Spinal cord (tissue), 10 donors: ENCODE data around the gene SGMS2. TPM values are rescaled to one million over a fixed set of nuclear protein-coding genes. Genes with fewer than 3 reads are reported as not detected.

Experiments
- DNase-seq, 6 donors: peaks; one replicate each; pipeline versions ENCODE4 v3.0.0 to v3.0.0-alpha.2; 2013 to 2015; ENCODE audit warnings: low spot score in 6 of 6, low read depth in 4 of 6
- H3K27ac ChIP-seq: one replicate; pipeline ENCODE4 v1.5.1; 2013; ENCODE audit warnings: low read depth, low read length, control low read depth
- H3K27me3 ChIP-seq: one replicate; pipeline ENCODE4 v1.6.1; 2013; ENCODE audit warnings: low read length; ENCODE audit not compliant: control insufficient read depth, insufficient read depth
- H3K36me3 ChIP-seq: one replicate; pipeline ENCODE4 v1.6.1; 2013; ENCODE audit warnings: low read length; ENCODE audit not compliant: control insufficient read depth, insufficient read depth
- H3K4me1 ChIP-seq: one replicate; pipeline ENCODE4 v1.6.1; 2013; ENCODE audit warnings: low read length; ENCODE audit not compliant: control insufficient read depth, insufficient read depth
- H3K4me3 ChIP-seq: one replicate; pipeline ENCODE4 v1.5.1; 2013; ENCODE audit warnings: low read depth, low read length, control low read depth
- H3K9me3 ChIP-seq: one replicate; pipeline ENCODE4 v1.6.1; 2013; ENCODE audit warnings: low read length; ENCODE audit not compliant: control insufficient read depth, insufficient read depth
- WGBS: methylation state at CpG from one replicate; pipeline ENCODE4 v1.1.5; 2013; ENCODE audit warnings: missing lambda C conversion rate; ENCODE audit not compliant: insufficient coverage; 5-methylcytosine and 5-hydroxymethylcytosine counted together
- polyA plus RNA-seq, 2 donors: library from polyadenylated mRNA; unstranded; fragments of 120-200 nt; gene quantifications; one replicate each; pipeline ENCODE4 v1.2.1, GENCODE V29; 2013; ENCODE audit not compliant: insufficient read length in 2 of 2
- total RNA-seq, 2 donors: library from RNA; depleted of rRNA in 1 of 2; stranded (reverse); fragments of 120-200 nt in 1 of 2; fragments of >200 nt in 1 of 2; gene quantifications; one replicate each; pipeline versions ENCODE4 v1.2.3 to v1.2.4, GENCODE V29; 2013 to 2014
- donor health status: healthy.

The SGMS2 gene
- total and polyA plus RNA-seq, 4 donors = 2.0 to 16.9 (median 9.1) TPM

DNA sequence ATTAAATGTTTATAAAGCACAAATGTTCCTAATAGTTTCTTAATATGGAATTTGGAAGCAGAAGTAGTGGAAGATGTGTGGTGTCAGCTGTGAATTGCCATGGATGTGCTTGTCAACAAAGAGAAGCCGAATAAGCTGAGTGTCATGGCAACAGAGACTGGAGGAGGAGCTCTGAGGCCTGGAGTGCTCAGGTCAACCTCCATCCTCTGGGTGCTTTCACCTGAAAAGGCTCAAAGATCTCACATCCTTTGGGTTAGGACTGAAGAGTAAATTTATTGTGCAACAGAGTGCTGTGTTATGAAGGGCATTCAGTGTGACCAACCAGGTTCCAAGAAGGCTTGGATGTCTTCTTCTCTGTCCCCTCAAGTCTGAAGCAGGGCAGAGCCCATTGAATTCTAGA, 18.7 kb downstream of the SGMS2 start:
- Histone ChIP-seq H3K27me3 (no peaks in the 10 kb centered on the region), H3K4me1 (no peaks in the 10 kb centered on the region), H3K36me3 (no peaks in the 10 kb centered on the region), H3K27ac (no peak overlapping the region), H3K4me3 (no peak overlapping the region), H3K9me3 (no peaks in the 10 kb centered on the region)
- no peak for DNase-seq
- WGBS = 69% methylated on average over 1 of the region's 1 CpG

DNA sequence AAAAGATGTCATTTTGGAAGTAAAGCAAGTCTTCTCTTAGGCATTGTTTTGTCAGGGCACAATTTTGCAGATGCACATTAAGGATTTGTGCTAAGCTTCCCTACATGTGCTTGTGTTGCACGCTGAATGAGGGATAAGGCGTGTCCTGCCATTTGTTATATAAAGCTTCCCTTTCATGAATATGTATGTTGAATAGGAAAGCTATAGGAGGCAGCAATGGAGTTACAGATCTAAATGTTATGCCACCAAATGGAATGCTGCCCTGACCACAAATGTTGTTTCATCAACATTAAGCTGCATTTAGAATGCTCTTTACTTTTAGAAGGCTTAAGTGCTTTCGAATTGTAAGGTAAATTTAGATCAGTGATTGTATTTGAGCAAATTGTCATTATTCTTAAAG, 20.9 kb downstream of the SGMS2 start:
- Histone ChIP-seq H3K4me1 (no peaks in the 10 kb centered on the region), H3K4me3 (no peak overlapping the region), H3K27me3 (no peaks in the 10 kb centered on the region), H3K9me3 (no peaks in the 10 kb centered on the region), H3K27ac (no peak overlapping the region), H3K36me3 (no peaks in the 10 kb centered on the region)
- no CpG with 5 or more reads among the region's 3 CpGs for WGBS
- no peak for DNase-seq

DNA sequence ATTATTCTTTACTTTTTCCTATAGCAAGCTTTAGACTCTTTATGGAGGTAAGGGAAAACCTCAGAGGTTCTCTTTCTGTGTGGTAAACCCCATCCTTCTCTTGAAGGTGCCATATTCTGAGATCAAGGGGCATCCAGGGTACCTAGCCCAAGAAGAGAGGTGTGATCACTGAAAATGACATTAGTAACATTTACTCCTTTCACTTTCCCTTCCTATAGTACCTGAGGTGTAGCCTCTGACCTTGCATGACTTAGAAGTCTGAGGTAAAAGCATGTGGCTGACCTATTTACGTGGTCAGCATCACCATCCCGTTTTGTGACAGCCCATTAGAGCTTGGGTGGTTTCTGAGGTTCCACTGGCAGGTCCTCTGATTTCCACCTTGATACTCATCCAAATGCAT, 25.7 kb downstream of the SGMS2 start:
- Histone ChIP-seq H3K4me1 (no peaks in the 10 kb centered on the region), H3K27me3 (no peaks in the 10 kb centered on the region), H3K27ac (no peak overlapping the region), H3K36me3 (no peaks in the 10 kb centered on the region), H3K4me3 (no peak overlapping the region), H3K9me3 (no peaks in the 10 kb centered on the region)
- no peak for DNase-seq
- 85% methylated on average over 2 of the region's 2 CpGs for WGBS

DNA sequence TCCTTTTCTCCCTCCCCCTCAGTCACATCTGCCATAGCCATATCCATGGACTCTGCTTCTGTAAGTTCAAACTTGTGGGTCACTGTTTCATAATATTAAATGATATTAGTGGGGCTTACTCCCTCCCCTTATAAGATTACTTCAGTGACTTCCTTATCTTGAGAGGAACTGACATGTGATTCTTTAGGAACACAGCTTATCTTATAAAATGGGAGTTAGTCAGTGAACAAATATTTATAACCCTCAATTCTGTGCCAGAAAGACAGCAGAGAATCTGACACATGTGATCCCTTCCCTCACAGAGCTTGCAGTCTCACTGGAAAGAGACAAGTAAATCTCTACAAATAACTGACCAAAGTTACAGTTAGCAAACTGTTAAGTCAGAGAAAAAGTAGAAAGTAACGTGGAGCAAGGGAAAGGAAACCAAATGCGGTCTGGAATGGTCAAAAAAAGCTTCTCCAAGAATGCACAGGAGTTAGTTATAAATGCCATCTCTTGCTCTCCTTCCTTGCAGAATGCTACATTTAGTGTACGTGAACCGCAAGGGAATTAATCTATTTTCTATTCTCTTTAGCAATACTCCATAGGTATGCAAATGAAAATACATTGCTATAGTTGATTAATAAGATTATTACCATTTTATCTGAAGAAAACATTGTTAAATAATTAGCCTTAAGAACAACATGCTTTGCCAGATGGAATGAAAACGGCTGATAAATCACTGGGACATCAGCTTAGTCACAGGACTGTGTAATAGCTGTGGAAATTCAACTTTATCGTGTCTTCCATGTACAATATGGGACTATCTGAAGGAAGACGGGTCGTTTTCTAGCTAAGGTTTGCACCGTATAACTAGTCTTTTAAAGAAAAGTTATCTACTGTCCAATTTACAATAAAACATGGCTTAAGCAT, 29.0 kb downstream of the SGMS2 start:
- H3K27me3 ChIP-seq = no peaks in the 10 kb centered on the region
- H3K4me3 ChIP-seq = no peak overlapping the region
- no peaks in the 10 kb centered on the region for H3K36me3 ChIP-seq
- WGBS = no CpG with 5 or more reads among the region's 9 CpGs
- DNase-seq = no peak
- no peak overlapping the region for H3K27ac ChIP-seq
- H3K4me1 ChIP-seq = no peaks in the 10 kb centered on the region
- no peaks in the 10 kb centered on the region for H3K9me3 ChIP-seq

DNA sequence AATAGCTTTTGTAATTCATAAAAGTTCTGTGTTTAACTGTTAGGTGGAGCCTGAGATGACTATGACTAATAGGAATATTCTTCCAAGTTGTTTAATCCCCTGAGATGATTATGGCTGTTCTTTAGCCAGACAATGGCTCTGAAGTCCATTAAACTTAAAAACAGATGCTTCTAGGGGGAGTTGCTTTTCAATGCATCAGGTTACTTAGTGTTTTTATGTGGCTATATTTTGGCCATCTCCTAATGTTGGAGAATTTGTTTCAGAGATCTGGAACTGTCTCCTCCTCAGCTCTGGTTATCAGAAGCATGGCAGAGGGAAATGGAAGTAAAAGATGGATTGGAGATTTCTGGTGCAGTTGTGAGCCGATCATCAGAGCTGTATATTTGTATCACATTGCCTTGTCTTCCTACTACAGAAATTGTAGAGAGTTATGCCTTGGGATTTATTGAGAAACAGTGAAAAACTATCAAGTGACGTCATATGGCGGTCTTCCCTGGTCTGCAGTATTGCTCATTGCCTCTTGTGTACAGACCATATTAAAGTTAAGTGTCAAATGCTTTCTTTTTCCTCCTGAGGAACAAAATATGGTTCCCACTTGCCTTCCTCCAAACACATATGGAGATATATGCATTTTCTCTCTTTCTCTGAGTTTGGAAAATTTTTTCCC, 29.8 kb downstream of the SGMS2 start:
- no peaks in the 10 kb centered on the region for H3K4me1 ChIP-seq
- H3K9me3 ChIP-seq = no peaks in the 10 kb centered on the region
- H3K27ac ChIP-seq = no peak overlapping the region
- H3K27me3 ChIP-seq = no peaks in the 10 kb centered on the region
- H3K4me3 ChIP-seq = no peak overlapping the region
- H3K36me3 ChIP-seq = no peaks in the 10 kb centered on the region
- no CpG with 5 or more reads among the region's 3 CpGs for WGBS
- no peak for DNase-seq

DNA sequence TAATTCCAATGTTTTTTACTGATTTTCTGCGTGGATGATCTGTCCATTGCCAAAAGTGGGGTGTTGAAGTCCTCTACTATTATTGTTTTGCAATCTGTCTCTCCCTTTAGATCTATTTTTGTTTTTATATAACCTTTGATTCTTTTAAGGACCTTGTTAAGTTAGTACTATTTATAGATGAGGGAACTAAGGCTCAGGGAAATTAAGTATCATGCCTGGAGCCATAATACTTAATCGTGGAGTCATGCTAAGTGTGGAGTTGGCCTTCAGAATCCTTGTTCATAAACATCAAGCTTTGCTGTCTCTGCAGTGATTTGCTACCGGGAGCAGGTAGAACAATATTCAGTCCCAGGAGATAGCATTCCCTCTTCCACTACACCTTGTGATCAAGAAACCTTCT, 31.0 kb downstream of the SGMS2 start:
- no peak for DNase-seq
- WGBS = no CpG with 5 or more reads among the region's 3 CpGs
- no peaks in the 10 kb centered on the region for H3K27me3 ChIP-seq

DNA sequence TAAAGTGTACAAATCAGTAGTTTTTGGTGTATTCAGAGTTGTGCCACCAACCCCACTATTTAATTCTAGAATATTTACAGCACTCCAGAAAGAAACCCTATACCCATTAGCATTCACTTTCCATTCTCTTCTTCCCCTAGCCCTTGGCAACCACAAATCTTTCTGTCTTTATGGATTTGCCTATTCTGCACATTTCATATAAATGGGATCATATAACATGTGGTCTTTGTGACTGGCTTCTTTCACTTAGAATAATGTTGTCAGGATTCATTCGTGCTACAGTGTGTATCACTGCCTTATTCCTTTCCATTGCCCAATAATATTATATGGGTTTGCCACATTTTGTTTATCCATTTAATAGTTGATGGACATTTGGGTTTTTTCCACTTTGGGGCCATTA, 32.2 kb downstream of the SGMS2 start:
- H3K27me3 ChIP-seq = no peaks in the 10 kb centered on the region
- H3K27ac ChIP-seq = no peak overlapping the region
- no peaks in the 10 kb centered on the region for H3K4me1 ChIP-seq
- DNase-seq = no peak
- WGBS = no CpG with 5 or more reads among the region's 1 CpG
- no peaks in the 10 kb centered on the region for H3K9me3 ChIP-seq
- no peaks in the 10 kb centered on the region for H3K36me3 ChIP-seq
- H3K4me3 ChIP-seq = no peak overlapping the region

More for the DNA sequence above, 31.0 kb downstream of the SGMS2 start:
- Histone ChIP-seq H3K4me3 (no peak overlapping the region), H3K4me1 (no peaks in the 10 kb centered on the region), H3K27ac (no peak overlapping the region), H3K36me3 (no peaks in the 10 kb centered on the region), H3K9me3 (no peaks in the 10 kb centered on the region)

DNA sequence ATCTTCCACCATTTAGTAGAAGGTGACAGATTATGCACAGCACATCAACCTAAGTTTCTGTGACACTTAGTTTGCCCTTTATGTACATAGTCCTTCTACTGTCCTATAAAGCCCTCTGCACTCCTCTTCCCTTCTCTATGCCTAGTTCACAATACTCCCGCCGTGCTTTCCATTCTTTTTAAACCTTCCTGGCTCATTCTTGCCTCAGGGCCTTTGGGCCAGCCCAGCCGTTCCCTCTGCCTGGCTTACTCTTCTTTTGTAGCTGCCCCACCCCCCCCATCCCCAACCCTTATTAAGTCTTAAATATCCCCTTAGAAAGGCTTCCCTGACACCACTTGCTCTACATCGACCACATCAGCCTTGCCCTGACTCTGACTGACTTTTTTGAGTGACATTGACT, 33.0 kb downstream of the SGMS2 start:
- Histone ChIP-seq H3K36me3 (no peaks in the 10 kb centered on the region), H3K27ac (no peak overlapping the region), H3K4me1 (no peaks in the 10 kb centered on the region), H3K4me3 (no peak overlapping the region), H3K27me3 (no peaks in the 10 kb centered on the region), H3K9me3 (no peaks in the 10 kb centered on the region)
- DNase-seq = no peak
- 67% methylated on average over 2 of the region's 4 CpGs for WGBS

DNA sequence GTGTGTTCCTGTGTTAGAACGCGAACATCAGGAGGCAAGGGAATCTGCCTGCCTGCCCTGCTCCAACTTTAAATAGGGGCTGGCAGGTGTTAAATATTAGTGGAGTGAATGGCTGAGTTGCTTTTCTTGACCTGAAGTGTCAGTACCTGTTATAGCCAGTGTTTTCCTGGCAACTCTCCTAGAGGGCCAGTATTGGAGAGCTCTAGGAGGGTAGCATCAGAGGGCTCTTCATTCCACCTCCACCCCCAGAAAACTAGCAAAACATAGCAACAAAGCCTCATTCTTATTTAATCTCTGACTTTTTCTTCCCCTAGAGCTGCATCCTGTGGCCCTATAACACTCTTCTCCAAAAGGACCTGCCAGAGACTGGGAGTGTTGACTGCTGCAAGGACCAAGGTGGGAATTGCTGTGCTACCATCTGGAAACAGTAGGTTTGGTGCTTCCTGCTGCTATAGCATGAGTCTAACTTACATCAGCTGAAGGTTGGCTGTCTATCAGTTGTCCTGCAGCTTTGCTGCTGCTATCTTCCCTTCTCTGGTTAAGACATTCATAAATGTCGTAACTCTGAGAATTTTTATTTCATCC, 33.5 kb downstream of the SGMS2 start:
- WGBS = 100% methylated on average over 2 of the region's 3 CpGs
- Histone ChIP-seq H3K27me3 (no peaks in the 10 kb centered on the region), H3K4me1 (no peaks in the 10 kb centered on the region), H3K27ac (no peak overlapping the region), H3K9me3 (no peaks in the 10 kb centered on the region), H3K4me3 (no peak overlapping the region), H3K36me3 (no peaks in the 10 kb centered on the region)
- no peak for DNase-seq
